GM12872 (cell line): ENCODE results near the gene KAZN.

ENCODE experiments used
- TF ChIP-seq, protein P1 (sequence below): IDR thresholded peaks from 3 replicates; pipeline ENCODE4 v1.5.1; 2011; ENCODE audit warnings: low read depth, mild to moderate bottlenecking, low read length, moderate library complexity; ENCODE audit not compliant: insufficient read depth

KAZN gene

DNA sequence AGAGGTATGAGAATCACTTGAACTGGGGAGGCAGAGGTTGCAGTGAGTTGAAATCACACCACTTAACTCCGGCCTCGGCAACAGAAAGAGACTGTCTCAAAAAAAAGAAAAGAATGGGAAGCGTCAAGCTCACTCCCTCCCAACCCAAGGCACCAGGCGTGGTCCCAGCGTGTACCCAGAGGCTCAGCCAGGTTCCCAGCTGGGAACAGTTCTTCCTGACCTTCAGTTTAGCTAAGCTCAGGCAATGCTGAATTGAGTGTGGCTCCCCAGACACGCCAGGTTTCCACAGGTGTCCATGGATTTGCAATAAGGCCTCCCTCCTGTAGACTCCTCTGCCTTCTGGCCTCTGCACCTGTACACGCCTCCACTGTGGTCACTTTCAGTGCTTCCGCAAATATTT lies 414.3 kb downstream of the KAZN start:
- TF ChIP-seq, protein P1, sequence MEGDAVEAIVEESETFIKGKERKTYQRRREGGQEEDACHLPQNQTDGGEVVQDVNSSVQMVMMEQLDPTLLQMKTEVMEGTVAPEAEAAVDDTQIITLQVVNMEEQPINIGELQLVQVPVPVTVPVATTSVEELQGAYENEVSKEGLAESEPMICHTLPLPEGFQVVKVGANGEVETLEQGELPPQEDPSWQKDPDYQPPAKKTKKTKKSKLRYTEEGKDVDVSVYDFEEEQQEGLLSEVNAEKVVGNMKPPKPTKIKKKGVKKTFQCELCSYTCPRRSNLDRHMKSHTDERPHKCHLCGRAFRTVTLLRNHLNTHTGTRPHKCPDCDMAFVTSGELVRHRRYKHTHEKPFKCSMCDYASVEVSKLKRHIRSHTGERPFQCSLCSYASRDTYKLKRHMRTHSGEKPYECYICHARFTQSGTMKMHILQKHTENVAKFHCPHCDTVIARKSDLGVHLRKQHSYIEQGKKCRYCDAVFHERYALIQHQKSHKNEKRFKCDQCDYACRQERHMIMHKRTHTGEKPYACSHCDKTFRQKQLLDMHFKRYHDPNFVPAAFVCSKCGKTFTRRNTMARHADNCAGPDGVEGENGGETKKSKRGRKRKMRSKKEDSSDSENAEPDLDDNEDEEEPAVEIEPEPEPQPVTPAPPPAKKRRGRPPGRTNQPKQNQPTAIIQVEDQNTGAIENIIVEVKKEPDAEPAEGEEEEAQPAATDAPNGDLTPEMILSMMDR: no peak

DNA sequence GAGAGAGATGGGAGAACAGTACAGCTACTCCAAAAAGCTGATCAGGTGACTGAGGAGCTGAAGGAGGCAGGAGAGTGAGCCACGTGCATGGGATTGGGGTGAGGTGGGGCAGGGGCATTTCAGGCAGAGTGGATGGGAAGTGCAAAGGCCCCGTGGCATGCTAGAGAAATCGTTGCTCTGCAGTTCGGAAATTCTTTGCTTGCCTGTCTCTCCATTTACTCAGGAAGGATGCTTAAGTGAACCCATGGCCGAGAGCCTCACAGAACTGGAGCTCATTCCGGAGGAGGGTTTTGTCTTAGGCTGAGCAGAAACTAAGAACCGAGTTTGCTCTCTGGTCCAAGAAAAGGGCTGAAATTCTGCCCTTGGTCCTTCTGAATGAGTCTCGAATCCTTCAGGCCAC lies 415.3 kb downstream of the KAZN start:
- TF ChIP-seq, protein P1: no peak

DNA sequence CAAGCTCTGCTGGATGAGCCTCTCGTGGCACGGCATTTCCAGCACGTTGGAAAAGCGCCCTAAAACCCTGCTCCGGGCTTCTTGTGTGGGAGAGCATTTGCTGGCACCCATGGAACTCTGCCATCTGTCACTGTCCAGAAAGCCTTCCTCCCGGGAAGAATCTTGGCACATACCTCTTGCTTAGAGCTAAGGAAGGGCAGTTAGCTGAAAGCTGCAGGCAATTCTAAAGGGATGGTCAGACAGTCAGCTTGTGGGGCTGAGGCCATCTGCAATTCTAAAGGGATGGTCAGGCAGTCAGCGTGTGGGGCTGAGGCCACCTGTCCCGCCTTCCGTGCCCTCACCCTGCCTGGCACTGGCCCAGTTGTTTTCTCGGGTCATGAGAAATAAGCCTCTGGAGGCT lies 416.0 kb downstream of the KAZN start:
- TF ChIP-seq, protein P1: no peak

DNA sequence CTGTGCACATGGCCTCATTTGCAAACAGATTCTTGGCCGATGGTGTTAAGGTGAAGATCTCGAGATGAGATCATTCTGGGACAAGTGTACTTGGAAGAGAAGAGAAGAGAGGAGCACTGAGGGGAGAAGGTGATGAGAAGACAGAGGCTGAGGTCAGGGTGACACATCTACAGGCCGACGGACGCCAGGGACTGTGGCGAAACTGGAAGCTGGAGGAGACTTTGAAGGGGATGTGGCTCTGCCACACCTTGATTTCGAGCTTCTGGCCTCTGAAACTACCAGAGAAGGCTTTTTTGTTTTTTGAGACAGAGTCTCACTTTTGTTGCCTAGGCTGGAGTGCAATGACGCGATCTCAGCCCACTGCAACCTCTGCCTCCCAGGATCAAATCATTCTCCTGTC lies 417.5 kb downstream of the KAZN start:
- TF ChIP-seq, protein P1: no peak

DNA sequence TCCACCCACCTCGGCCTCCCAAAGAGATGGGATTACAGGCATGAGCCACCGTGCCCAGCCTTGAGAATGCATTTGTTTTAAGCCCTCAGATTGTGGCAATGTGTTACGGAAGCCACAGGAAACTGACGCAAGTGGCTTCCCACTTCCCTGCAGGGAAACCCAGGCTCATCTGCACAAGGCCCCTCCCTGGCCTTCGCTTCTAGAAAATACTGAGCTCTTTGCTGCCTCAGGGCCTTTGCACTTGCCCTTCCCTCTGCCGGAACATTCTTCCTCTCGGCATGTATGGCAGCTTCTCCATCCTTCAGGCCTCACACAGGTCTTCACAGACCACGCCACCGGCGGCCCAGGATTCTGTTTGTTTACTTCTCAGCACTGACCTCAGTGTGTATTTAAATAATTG lies 418.0 kb downstream of the KAZN start:
- TF ChIP-seq, protein P1: no peak

DNA sequence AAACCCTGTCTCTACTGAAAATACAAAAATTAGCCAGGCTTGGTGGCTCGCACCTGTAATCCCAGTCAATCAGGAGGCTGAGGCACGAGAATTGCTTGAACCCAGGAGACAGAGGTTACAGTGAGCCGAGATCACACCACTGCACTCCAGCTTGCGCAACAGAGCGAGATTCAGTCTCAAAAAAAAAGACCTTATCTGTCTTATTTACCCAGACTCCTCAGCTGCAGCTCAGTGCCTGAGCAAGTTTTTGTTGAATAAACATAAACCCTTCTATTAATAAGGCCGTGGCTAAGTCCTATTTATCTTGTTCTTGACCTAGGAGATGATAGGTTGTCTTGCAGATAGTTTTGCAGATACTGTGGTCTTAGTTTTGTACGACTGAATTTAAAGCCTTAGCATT lies 418.6 kb downstream of the KAZN start:
- TF ChIP-seq, protein P1: no peak

DNA sequence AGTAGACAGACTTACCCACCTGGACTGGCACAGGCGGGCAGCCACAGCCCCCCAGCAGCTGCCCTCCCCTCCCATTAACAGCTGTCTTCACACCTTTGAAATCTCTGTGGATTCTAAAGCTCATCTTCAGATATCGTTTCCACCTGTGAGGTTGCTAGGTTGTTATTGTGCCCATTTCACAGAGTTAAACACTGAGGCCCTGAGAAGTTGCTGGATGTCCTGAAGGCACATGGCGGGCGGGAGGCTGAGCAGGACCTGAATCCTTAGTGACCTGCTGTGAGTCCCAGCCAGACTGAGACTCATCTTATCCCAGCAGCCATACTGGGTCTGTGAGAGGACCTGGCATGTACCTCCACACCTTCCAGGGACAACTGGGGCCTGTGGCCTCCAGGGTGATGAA lies 420.3 kb downstream of the KAZN start:
- TF ChIP-seq, protein P1: no peak
